Fibroblast of peridontal ligament (primary cell): ENCODE measurements around the gene NAA35.

Experiments
- DNase-seq: peaks from one replicate; pipeline ENCODE4 v3.0.0-alpha.2; 2010; ENCODE audit errors: extremely low read depth

The NAA35 gene

DNA sequence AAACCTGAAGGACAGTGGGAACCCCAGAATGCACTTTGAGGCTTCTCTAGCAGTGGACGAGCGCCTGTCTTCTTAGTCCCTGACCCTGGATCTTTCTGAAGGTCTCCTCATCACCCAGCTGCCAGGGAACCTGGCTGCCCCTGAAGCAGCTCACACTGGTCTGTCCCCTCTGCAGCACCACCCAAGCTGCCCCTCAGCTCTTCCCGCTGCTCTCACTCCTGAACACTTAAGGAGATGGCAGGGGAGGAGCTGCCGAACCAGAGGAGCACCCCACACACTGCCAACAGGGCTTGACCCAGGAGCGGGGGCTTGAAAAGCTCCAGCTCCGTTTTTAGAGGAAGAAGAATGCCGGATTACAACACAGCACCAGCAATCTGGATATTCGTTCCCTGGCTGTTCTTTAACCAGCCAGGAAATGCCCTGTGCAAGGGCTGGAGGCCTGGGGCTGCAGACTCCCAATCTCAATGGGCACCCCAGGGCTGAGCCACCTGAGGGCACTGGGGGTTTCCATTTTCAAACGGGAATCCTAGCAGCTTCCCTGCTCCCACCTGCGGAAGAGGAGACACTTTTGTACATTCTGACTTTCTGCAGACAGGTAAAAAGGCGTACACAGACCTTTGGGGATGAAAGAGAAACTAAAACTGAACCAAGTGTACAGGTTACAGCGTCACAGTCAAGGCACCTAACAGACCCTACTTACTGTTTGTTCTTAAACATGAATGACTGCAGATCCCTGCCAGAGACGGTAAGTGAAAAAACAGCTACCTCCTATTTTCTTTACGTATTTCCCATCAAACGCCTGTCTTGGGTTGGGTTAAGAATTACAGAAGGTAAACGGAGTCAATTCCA lies 122.1 kb downstream of the NAA35 start:
- no peak for DNase-seq

DNA sequence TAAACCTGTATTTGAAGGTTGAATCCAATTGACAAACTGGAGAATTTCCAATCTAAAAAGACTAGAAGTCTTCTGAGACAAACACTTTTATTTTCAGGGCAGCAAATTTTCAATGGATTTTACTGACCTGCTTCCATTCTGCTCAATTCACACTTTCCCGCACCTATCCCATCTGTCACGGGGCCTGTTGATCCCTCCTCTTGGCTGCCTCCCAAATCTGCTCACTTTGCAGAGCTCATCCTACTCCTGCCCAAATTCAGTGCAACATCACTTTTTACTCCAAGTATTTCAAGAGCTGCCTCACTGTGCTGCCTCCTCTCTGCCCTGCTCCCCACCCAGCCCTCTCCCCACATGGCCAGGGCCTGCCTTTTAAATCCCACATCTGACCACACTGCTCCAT lies 123.3 kb downstream of the NAA35 start:
- no peak for DNase-seq

DNA sequence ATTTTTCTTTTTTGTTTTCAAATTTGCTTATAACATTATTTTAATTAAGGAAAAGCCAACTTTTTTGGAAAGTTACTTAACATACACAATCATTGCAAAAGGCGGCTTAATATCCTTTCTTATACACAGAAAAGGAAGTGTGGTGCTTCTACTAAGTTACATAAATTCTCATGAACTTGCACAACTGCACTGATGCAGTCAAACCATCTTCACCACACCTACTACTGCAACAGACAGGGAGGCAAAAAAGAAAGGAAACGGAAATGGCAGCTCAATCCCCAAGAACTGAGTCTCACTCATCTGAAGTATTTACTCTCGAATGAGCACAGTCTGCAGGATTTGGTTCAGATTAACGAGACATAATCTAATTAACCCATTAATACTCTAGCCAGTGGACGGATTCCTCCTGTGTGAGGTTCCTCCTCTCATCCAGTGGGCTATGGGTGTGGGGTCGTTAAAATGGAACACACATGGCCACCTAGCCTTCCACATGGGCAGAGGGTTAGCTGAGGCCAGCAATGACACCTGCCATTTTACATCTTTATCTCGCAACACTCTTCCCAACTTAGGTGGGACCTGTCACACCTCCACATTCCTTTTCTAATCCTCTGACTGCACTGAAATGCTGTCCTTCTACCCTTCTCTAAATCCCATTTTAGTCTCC lies 128.4 kb downstream of the NAA35 start:
- no peak for DNase-seq
